Middle frontal gyrus (tissue), 1 donor: ENCODE measurements around the gene EXOC3L4.

ENCODE experiments used
- DNase-seq: peaks from one replicate; pipeline ENCODE4 v3.0.0-alpha.2; 2015; ENCODE audit warnings: low spot score; ENCODE audit errors: extremely low spot score

EXOC3L4 gene

GRCh38 chr14:103070971-103071542 lies 23.5 kb upstream of the EXOC3L4 start:
- no peak for DNase-seq

- no peak for DNase-seq
Observed at GRCh38 chr14:103071544-103072251, 22.8 kb upstream of the EXOC3L4 start.

GRCh38 chr14:103072595-103073366 lies 21.7 kb upstream of the EXOC3L4 start:
- no peak for DNase-seq

GRCh38 chr14:103073367-103073875 lies 21.1 kb upstream of the EXOC3L4 start:
- DNase-seq = no peak

GRCh38 chr14:103073876-103074728 lies 20.4 kb upstream of the EXOC3L4 start:
- no peak for DNase-seq

- DNase-seq = no peak
Observed at GRCh38 chr14:103074729-103075367, 19.7 kb upstream of the EXOC3L4 start.

GRCh38 chr14:103078420-103078749 lies 16.1 kb upstream of the EXOC3L4 start:
- peak; percentile 31 for DNase-seq

- DNase-seq = no peak
Observed at GRCh38 chr14:103078860-103079587, 15.5 kb upstream of the EXOC3L4 start.

- DNase-seq = no peak
Observed at GRCh38 chr14:103081951-103082350, 12.6 kb upstream of the EXOC3L4 start.

- DNase-seq = no peak
Observed at GRCh38 chr14:103084021-103084919, 10.3 kb upstream of the EXOC3L4 start, which contains the start of gene LBHD2. TSS of gene LBHD2 (plus strand) at chr14:103084210. CDS start at chr14:103086013, 1,803 bp downstream.

- no peak for DNase-seq
Observed at GRCh38 chr14:103085106-103086091, 9.1 kb upstream of the EXOC3L4 start.

GRCh38 chr14:103086771-103087342 lies 7.7 kb upstream of the EXOC3L4 start:
- no peak for DNase-seq

GRCh38 chr14:103087343-103087835 lies 7.1 kb upstream of the EXOC3L4 start:
- no peak for DNase-seq

GRCh38 chr14:103088921-103089320 lies 5.6 kb upstream of the EXOC3L4 start:
- no peak for DNase-seq

- DNase-seq = no peak
Observed at GRCh38 chr14:103089386-103090335, 4.9 kb upstream of the EXOC3L4 start.

- DNase-seq = no peak
Observed at GRCh38 chr14:103090481-103091020, 4.0 kb upstream of the EXOC3L4 start.
